GM19452 (cell line): ENCODE measurements around the gene REG1A.

Experiments
- ATAC-seq: cut with Tn5 transposase; IDR thresholded peaks from one replicate; pipeline ENCODE4 v1.9.1; 2021; ENCODE audit not compliant: unreplicated experiment

Gene REG1A

GRCh38 chr2:79120194-79120713 is at the start of gene REG1A:
TSS of gene REG1A (plus strand) at chr2:79120488. CDS start at chr2:79120862, 374 bp downstream.
- no peak for ATAC-seq

GRCh38 chr2:79071078-79071477 is 49.2 kb upstream of the REG1A start:
- no peak for ATAC-seq

GRCh38 chr2:79082987-79083386 is 37.3 kb upstream of the REG1A start:
- no peak for ATAC-seq

- ATAC-seq = no peak
These were observed 36.6 kb upstream of the REG1A start for GRCh38 chr2:79083597-79084251.

- ATAC-seq = no peak
These were observed 35.7 kb upstream of the REG1A start for GRCh38 chr2:79084495-79085135.

GRCh38 chr2:79085382-79085781 is 34.9 kb upstream of the REG1A start:
- ATAC-seq = no peak

- no peak for ATAC-seq
These were observed 34.0 kb upstream of the REG1A start for GRCh38 chr2:79086255-79086654.

GRCh38 chr2:79087785-79088364 is 32.4 kb upstream of the REG1A start, which contains the start of gene REG1B:
TSS of gene REG1B (minus strand) at chr2:79087993. CDS start at chr2:79087612, 381 bp downstream.
- ATAC-seq = no peak

- ATAC-seq = no peak
These were observed 29.6 kb upstream of the REG1A start for GRCh38 chr2:79090693-79091092.

- no peak for ATAC-seq
These were observed 22.4 kb upstream of the REG1A start for GRCh38 chr2:79097843-79098242.

- ATAC-seq = no peak
These were observed 21.1 kb upstream of the REG1A start for GRCh38 chr2:79099140-79099686.

- no peak for ATAC-seq
These were observed 20.0 kb upstream of the REG1A start for GRCh38 chr2:79100285-79100684.

- no peak for ATAC-seq
These were observed 19.3 kb upstream of the REG1A start for GRCh38 chr2:79101024-79101423.

GRCh38 chr2:79103214-79103613 is 17.1 kb upstream of the REG1A start:
- ATAC-seq = no peak

- ATAC-seq = no peak
These were observed 15.0 kb upstream of the REG1A start for GRCh38 chr2:79105259-79105658.

GRCh38 chr2:79112269-79112668 is 8.0 kb upstream of the REG1A start:
- no peak for ATAC-seq

- ATAC-seq = no peak
These were observed 5.3 kb upstream of the REG1A start for GRCh38 chr2:79114797-79115494.

GRCh38 chr2:79116997-79117928 is 3.0 kb upstream of the REG1A start:
- no peak for ATAC-seq

GRCh38 chr2:79122676-79123075 is 2.4 kb downstream of the REG1A start:
- no peak for ATAC-seq
